WERI-Rb-1 (cell line): Measurements from ENCODE around the gene SLC49A3.
A peak's percentile ranks its signal among the peaks of the same experiment; 100 is the strongest.

Source experiments
- DNase-seq: peaks from one replicate; pipeline ENCODE4 v3.0.0-alpha.2; 2020
- H3K27ac ChIP-seq: fragments of 250-450 bp; sonication (Bioruptor Pico); 2 replicates; pipeline ENCODE4 v1.5.1; 2020; ENCODE audit warnings: mild to moderate bottlenecking, moderate library complexity
- H3K27me3 ChIP-seq: fragments of 250-450 bp; sonication (Bioruptor Pico); 2 replicates; pipeline ENCODE4 v1.5.1; 2021; ENCODE audit warnings: mild to moderate bottlenecking, low read depth, moderate library complexity; ENCODE audit not compliant: insufficient read depth, severe bottlenecking
- H3K36me3 ChIP-seq: fragments of 250-450 bp; sonication (Bioruptor Pico); 2 replicates; pipeline ENCODE4 v1.5.1; 2020; ENCODE audit warnings: mild to moderate bottlenecking, moderate library complexity
- H3K4me3 ChIP-seq: 2 replicates; pipeline ENCODE4 v1.5.1; 2011; ENCODE audit warnings: low read depth, mild to moderate bottlenecking, control low read depth, low read length
- H3K9me3 ChIP-seq: fragments of 250-450 bp; sonication (Bioruptor Pico); 2 replicates; pipeline ENCODE4 v1.5.1; 2021; ENCODE audit warnings: mild to moderate bottlenecking, moderate library complexity; ENCODE audit not compliant: severe bottlenecking
- CTCF ChIP-seq: IDR thresholded peaks from 2 replicates; pipeline ENCODE4 v1.5.1; 2011; ENCODE audit warnings: low read depth, mild to moderate bottlenecking, control low read depth, inconsistent platforms, low read length

Gene SLC49A3

GRCh38 chr4:683247-683897, 5.6 kb downstream of the SLC49A3 start:
- no peak for DNase-seq
- Histone ChIP-seq H3K27me3 (no peaks in the 10 kb centered on the region), H3K27ac (peak overlapping the region; percentile 8; the same call in 1 of the 2 replicates), H3K36me3 (no peaks in the 10 kb centered on the region), H3K9me3 (no peaks in the 10 kb centered on the region), H3K4me3 (no peak overlapping the region)
- TF ChIP-seq CTCF: no peak

- H3K9me3 ChIP-seq: no peaks in the 10 kb centered on the region
- H3K36me3 ChIP-seq: no peaks in the 10 kb centered on the region
- no peaks in the 10 kb centered on the region for H3K27me3 ChIP-seq
- H3K27ac ChIP-seq: no peak overlapping the region
- no peak for TF ChIP-seq CTCF
- no peak overlapping the region for H3K4me3 ChIP-seq
- no peak for DNase-seq
Observed at GRCh38 chr4:682490-683172, 6.3 kb downstream of the SLC49A3 start.

GRCh38 chr4:681736-682451, 7.1 kb downstream of the SLC49A3 start:
- H3K4me3 ChIP-seq: no peak overlapping the region
- no peak overlapping the region for H3K27ac ChIP-seq
- no peaks in the 10 kb centered on the region for H3K9me3 ChIP-seq
- DNase-seq: no peak
- TF ChIP-seq CTCF: no peak
- no peaks in the 10 kb centered on the region for H3K27me3 ChIP-seq
- no peaks in the 10 kb centered on the region for H3K36me3 ChIP-seq

GRCh38 chr4:680928-681645, 7.9 kb downstream of the SLC49A3 start:
- Histone ChIP-seq H3K36me3 (no peaks in the 10 kb centered on the region), H3K27ac (no peak overlapping the region), H3K9me3 (no peaks in the 10 kb centered on the region), H3K27me3 (no peaks in the 10 kb centered on the region), H3K4me3 (no peak overlapping the region)
- no peak for DNase-seq
- no peak for TF ChIP-seq CTCF

GRCh38 chr4:680551-680927, 8.4 kb downstream of the SLC49A3 start:
- Histone ChIP-seq H3K9me3 (no peaks in the 10 kb centered on the region), H3K27me3 (no peaks in the 10 kb centered on the region), H3K36me3 (no peaks in the 10 kb centered on the region), H3K27ac (no peak overlapping the region), H3K4me3 (no peak overlapping the region)
- TF ChIP-seq CTCF: no peak
- no peak for DNase-seq
